K562 (cell line): ENCODE measurements around the gene ZNRF1. TPM values are rescaled to one million over a fixed set of nuclear protein-coding genes. Genes with fewer than 3 reads are reported as not detected.
A peak's percentile ranks its signal among the peaks of the same experiment; 100 is the strongest.

Source experiments
- CBX2 ChIP-seq: fragments of 200-600 bp; sonication (generic); IDR thresholded peaks from one replicate; pipeline ENCODE4 v1.6.1; 2012; ENCODE audit warnings: mild to moderate bottlenecking, low read length, inconsistent platforms; ENCODE audit not compliant: insufficient read depth, poor library complexity, severe bottlenecking
- EP400 ChIP-seq: fragments of 450-650 bp; IDR thresholded peaks from 2 replicates; pipeline ENCODE4 v1.6.1; 2017; ENCODE audit warnings: antibody characterized with exemption, mild to moderate bottlenecking, moderate library complexity
- FOSL1 ChIP-seq: fragments of 200-800 bp; sonication (Bioruptor generic); conservative IDR thresholded peaks from 2 replicates; pipeline ENCODE4 v1.6.1; 2016; ENCODE audit warnings: missing genetic modification characterization, missing compliant biosample characterization
- GATAD2A ChIP-seq: fragments of 450-650 bp; IDR thresholded peaks from 2 replicates; pipeline ENCODE4 v1.6.1; 2017
- HDGF ChIP-seq: fragments of 450-650 bp; IDR thresholded peaks from 2 replicates; pipeline ENCODE4 v1.6.1; 2016
- MAX ChIP-seq: sonication (generic); formaldehyde crosslinking; IDR thresholded peaks from 2 replicates; pipeline ENCODE4 v1.9.0; 2022; ENCODE audit warnings: mild to moderate bottlenecking, missing genetic modification reagents
- SMARCB1 ChIP-seq: IDR thresholded peaks from 2 replicates; pipeline ENCODE4 v1.6.1; 2011; ENCODE audit warnings: improper control_type of control experiment, low read depth; ENCODE audit not compliant: insufficient read length
- ZNF316 ChIP-seq: fragments of 450-650 bp; IDR thresholded peaks from 2 replicates; pipeline ENCODE4 v1.6.1; 2016
- ZNF699 ChIP-seq: fragments of 250-450 bp; sonication (Bioruptor Pico); IDR thresholded peaks from 2 replicates; pipeline ENCODE4 v1.8.0; 2021; ENCODE audit warnings: mild to moderate bottlenecking, moderate library complexity; ENCODE audit not compliant: insufficient replicate concordance
- polyA plus RNA-seq, 8 experiments: library from polyadenylated mRNA; depleted of rRNA in 4 of 8; stranded (reverse) in 5 of 8; unstranded in 3 of 8; fragments of >200 nt; fragmentation: Nextera tagmentation in 2 of 8; fragmentation: Illumina TruSeq in 1 of 8; extraction: Ambion mirVana in 2 of 8; extraction: Trizol in 1 of 8; gene quantifications; 2 replicates each; pipeline versions ENCODE4 v1.2.1 to v1.2.3, GENCODE V29; 2011 to 2014; ENCODE audit warnings: inconsistent platforms in 1 of 8, missing spikeins in 1 of 8
- total RNA-seq, 7 experiments: library from RNA; depleted of rRNA in 6 of 7; stranded (reverse); fragments of >200 nt in 6 of 7; fragmentation: Illumina TruSeq in 2 of 7; extraction: Trizol in 2 of 7; gene quantifications; 2 replicates each; pipeline versions ENCODE4 v1.2.1 to v1.2.3, GENCODE V29; 2011 to 2021; ENCODE audit warnings: low replicate concordance in 1 of 7
- TF ChIP-seq, protein P1 (sequence below): fragments of 200-600 bp; sonication (generic); IDR thresholded peaks from one replicate; pipeline ENCODE4 v1.6.1; 2012; ENCODE audit warnings: mild to moderate bottlenecking, low read depth, low read length, inconsistent platforms
- TF ChIP-seq, protein P2 (sequence below): fragments of 250-450 bp; sonication (Bioruptor Pico); IDR thresholded peaks from 2 replicates; pipeline ENCODE4 v1.8.0; 2021; ENCODE audit warnings: moderate library complexity, mild to moderate bottlenecking, inconsistent platforms

Gene ZNRF1
- total and polyA plus RNA-seq, 9 of the 15 experiments (the other 6 are each of a cell fraction or from before 2014, with no cell fraction given), result 9.5 to 37.7 (median 20.0) TPM

GRCh38 chr16:75074920-75075687 lies 76.3 kb downstream of the ZNRF1 start (continued):
- TF ChIP-seq CBX2 (no peak), ZNF699 (no peak), FOSL1 (tag) (peak; percentile 37; the same call in 1 of the 2 replicates), MAX (CRISPR knock-in tag) (peak; percentile 92), GATAD2A (no peak), SMARCB1 (no peak), HDGF (no peak), EP400 (peak; percentile 54; the same call in 1 of the 2 replicates), ZNF316 (no peak)
- TF ChIP-seq, protein P1, sequence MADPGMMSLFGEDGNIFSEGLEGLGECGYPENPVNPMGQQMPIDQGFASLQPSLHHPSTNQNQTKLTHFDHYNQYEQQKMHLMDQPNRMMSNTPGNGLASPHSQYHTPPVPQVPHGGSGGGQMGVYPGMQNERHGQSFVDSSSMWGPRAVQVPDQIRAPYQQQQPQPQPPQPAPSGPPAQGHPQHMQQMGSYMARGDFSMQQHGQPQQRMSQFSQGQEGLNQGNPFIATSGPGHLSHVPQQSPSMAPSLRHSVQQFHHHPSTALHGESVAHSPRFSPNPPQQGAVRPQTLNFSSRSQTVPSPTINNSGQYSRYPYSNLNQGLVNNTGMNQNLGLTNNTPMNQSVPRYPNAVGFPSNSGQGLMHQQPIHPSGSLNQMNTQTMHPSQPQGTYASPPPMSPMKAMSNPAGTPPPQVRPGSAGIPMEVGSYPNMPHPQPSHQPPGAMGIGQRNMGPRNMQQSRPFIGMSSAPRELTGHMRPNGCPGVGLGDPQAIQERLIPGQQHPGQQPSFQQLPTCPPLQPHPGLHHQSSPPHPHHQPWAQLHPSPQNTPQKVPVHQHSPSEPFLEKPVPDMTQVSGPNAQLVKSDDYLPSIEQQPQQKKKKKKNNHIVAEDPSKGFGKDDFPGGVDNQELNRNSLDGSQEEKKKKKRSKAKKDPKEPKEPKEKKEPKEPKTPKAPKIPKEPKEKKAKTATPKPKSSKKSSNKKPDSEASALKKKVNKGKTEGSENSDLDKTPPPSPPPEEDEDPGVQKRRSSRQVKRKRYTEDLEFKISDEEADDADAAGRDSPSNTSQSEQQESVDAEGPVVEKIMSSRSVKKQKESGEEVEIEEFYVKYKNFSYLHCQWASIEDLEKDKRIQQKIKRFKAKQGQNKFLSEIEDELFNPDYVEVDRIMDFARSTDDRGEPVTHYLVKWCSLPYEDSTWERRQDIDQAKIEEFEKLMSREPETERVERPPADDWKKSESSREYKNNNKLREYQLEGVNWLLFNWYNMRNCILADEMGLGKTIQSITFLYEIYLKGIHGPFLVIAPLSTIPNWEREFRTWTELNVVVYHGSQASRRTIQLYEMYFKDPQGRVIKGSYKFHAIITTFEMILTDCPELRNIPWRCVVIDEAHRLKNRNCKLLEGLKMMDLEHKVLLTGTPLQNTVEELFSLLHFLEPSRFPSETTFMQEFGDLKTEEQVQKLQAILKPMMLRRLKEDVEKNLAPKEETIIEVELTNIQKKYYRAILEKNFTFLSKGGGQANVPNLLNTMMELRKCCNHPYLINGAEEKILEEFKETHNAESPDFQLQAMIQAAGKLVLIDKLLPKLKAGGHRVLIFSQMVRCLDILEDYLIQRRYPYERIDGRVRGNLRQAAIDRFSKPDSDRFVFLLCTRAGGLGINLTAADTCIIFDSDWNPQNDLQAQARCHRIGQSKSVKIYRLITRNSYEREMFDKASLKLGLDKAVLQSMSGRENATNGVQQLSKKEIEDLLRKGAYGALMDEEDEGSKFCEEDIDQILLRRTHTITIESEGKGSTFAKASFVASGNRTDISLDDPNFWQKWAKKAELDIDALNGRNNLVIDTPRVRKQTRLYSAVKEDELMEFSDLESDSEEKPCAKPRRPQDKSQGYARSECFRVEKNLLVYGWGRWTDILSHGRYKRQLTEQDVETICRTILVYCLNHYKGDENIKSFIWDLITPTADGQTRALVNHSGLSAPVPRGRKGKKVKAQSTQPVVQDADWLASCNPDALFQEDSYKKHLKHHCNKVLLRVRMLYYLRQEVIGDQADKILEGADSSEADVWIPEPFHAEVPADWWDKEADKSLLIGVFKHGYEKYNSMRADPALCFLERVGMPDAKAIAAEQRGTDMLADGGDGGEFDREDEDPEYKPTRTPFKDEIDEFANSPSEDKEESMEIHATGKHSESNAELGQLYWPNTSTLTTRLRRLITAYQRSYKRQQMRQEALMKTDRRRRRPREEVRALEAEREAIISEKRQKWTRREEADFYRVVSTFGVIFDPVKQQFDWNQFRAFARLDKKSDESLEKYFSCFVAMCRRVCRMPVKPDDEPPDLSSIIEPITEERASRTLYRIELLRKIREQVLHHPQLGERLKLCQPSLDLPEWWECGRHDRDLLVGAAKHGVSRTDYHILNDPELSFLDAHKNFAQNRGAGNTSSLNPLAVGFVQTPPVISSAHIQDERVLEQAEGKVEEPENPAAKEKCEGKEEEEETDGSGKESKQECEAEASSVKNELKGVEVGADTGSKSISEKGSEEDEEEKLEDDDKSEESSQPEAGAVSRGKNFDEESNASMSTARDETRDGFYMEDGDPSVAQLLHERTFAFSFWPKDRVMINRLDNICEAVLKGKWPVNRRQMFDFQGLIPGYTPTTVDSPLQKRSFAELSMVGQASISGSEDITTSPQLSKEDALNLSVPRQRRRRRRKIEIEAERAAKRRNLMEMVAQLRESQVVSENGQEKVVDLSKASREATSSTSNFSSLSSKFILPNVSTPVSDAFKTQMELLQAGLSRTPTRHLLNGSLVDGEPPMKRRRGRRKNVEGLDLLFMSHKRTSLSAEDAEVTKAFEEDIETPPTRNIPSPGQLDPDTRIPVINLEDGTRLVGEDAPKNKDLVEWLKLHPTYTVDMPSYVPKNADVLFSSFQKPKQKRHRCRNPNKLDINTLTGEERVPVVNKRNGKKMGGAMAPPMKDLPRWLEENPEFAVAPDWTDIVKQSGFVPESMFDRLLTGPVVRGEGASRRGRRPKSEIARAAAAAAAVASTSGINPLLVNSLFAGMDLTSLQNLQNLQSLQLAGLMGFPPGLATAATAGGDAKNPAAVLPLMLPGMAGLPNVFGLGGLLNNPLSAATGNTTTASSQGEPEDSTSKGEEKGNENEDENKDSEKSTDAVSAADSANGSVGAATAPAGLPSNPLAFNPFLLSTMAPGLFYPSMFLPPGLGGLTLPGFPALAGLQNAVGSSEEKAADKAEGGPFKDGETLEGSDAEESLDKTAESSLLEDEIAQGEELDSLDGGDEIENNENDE, result no peak
- TF ChIP-seq, protein P2, sequence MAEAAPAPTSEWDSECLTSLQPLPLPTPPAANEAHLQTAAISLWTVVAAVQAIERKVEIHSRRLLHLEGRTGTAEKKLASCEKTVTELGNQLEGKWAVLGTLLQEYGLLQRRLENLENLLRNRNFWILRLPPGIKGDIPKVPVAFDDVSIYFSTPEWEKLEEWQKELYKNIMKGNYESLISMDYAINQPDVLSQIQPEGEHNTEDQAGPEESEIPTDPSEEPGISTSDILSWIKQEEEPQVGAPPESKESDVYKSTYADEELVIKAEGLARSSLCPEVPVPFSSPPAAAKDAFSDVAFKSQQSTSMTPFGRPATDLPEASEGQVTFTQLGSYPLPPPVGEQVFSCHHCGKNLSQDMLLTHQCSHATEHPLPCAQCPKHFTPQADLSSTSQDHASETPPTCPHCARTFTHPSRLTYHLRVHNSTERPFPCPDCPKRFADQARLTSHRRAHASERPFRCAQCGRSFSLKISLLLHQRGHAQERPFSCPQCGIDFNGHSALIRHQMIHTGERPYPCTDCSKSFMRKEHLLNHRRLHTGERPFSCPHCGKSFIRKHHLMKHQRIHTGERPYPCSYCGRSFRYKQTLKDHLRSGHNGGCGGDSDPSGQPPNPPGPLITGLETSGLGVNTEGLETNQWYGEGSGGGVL (CRISPR knock-in tag), result no peak
